Measurements from ENCODE around the gene NCOA5. TPM values are rescaled to one million over a fixed set of nuclear protein-coding genes. Genes with fewer than 3 reads are reported as not detected.

Gene NCOA5
- total and polyA plus RNA-seq, 10 of the 15 experiments (the other 5 are each of a cell fraction or from before 2014, with no cell fraction given), result 7.7 to 38.1 (median 30.1) TPM

GRCh38 chr20:46047821-46048220 is 41.9 kb downstream of the NCOA5 start (continued):
- TF ChIP-seq BCLAF1 (IDR thresholded peaks at IDR 0.05), result no peak

- Histone ChIP-seq H3K79me2 (ENCODE audit: control insufficient read depth, insufficient read depth, low read length) (no peaks in the 10 kb centered on the region), H3K27me3 (replicated peaks in 1 of 2; ENCODE audit: control insufficient read depth in 2 of 2, insufficient read depth in 2 of 2, low read length in 1 of 2) (peaks cover 0 to 5% of the 10 kb centered on the region in 2 experiments; a peak in 3 of 4 replicates), H3K4me2 (ENCODE audit: control insufficient read depth, insufficient read depth) (no peak overlapping the region), H3K9me3 (replicated peaks; ENCODE audit: control insufficient read depth, insufficient read depth, low read length) (no peaks in the 10 kb centered on the region), H3K4me1 (ENCODE audit: control insufficient read depth, insufficient read depth, low read length) (no peaks in the 10 kb centered on the region), H3K36me3 (ENCODE audit: control insufficient read depth in 2 of 2, insufficient read depth in 2 of 2, low read length in 1 of 2) (no peaks in the 10 kb centered on the region), H3K4me3 (no peak overlapping the region), H3K9ac (ENCODE audit: control insufficient read depth, insufficient read depth, low read length) (no peak overlapping the region), H2AFZ (ENCODE audit: control insufficient read depth, low read depth, low read length) (no peak overlapping the region), H3K27ac (ENCODE audit: control insufficient read depth, insufficient read depth) (no peak overlapping the region), H4K20me1 (ENCODE audit: control insufficient read depth, insufficient read depth) (no peaks in the 10 kb centered on the region; the same call in 1 of the 2 replicates)
- ChIA-PET CTCF (interaction anchor here (0.5 kb wide), 1 partner anchor 17 kb away, joined by 3 read pairs; no protein-coding TSS in a partner anchor), SMC1A (ENCODE audit: uncharacterized antibody, unreplicated experiment) (no interaction called here), POLR2A (no interaction called here), RAD21 (ENCODE audit: unreplicated experiment) (no interaction called here)
- ATAC-seq (no peak), DNase-seq (ENCODE audit: low read depth, low spot score) (no peak), FAIRE-seq (no peak)
- no TSS peak for BruUV-seq (replicated peaks)
- in situ Hi-C loops (cut with MboI) (no loop called here), intact Hi-C loops (cut with micrococcal nuclease; ENCODE audit: unreplicated experiment) (no loop called here)
- TF ChIP-seq LARP7 (IDR thresholded peaks at IDR 0.05) (no peak), HDAC2 (IDR thresholded peaks at IDR 0.05) (no peak), ATF3 (IDR thresholded peaks at IDR 0.05; ENCODE audit: borderline replicate concordance, extremely low read depth, low read depth, low read length) (no peak), CHD4 (IDR thresholded peaks at IDR 0.05) (no peak), MTA2 (IDR thresholded peaks at IDR 0.05; ENCODE audit: low read depth) (no peak), EED (IDR thresholded peaks at IDR 0.05; ENCODE audit: low read depth) (no peak), HDGF (IDR thresholded peaks at IDR 0.05) (no peak), ZNF217 (IDR thresholded peaks at IDR 0.05) (no peak), CEBPB (IDR thresholded peaks at IDR 0.05; ENCODE audit: borderline replicate concordance in 1 of 2, low read depth in 2 of 2, low read length in 2 of 2) (no peak), STAT3 (IDR thresholded peaks at IDR 0.05; ENCODE audit: low read depth, low read length) (no peak), EGR1 (IDR thresholded peaks at IDR 0.05; ENCODE audit: borderline replicate concordance in 1 of 2, low read depth in 2 of 2, low read length in 2 of 2) (no peak), MXI1 (IDR thresholded peaks at IDR 0.05; ENCODE audit: low read depth, low read length) (no peak), JUNB (IDR thresholded peaks at IDR 0.05) (no peak)
- 20% methylated on average over 8 of the region's 8 CpGs for WGBS (ENCODE audit: insufficient coverage, insufficient replicate concordance, low lambda C conversion rate, missing lambda C conversion rate)
These were observed 43.0 kb downstream of the NCOA5 start for GRCh38 chr20:46046588-46047310.

Data from GM12878 (cell line).